Ectodermal cell (in vitro differentiated cells): ENCODE results near the gene PHF24.

ENCODE experiments used
- H3K27ac ChIP-seq: 2 replicates; pipeline ENCODE4 v1.7.0; 2013; ENCODE audit warnings: mild to moderate bottlenecking, low read depth, low read length; ENCODE audit not compliant: insufficient read depth, poor library complexity, severe bottlenecking
- H3K27me3 ChIP-seq: 2 replicates; pipeline ENCODE4 v1.7.0; 2013; ENCODE audit warnings: mild to moderate bottlenecking, low read length; ENCODE audit not compliant: insufficient read depth, control insufficient read depth, poor library complexity, severe bottlenecking
- H3K36me3 ChIP-seq: one replicate; pipeline ENCODE4 v1.7.0; 2013; ENCODE audit warnings: low read length; ENCODE audit not compliant: control insufficient read depth, insufficient read depth
- H3K4me1 ChIP-seq: one replicate; pipeline ENCODE4 v1.7.0; 2013; ENCODE audit warnings: low read length; ENCODE audit not compliant: control insufficient read depth, insufficient read depth
- H3K4me3 ChIP-seq: 2 replicates; pipeline ENCODE4 v1.7.0; 2013; ENCODE audit warnings: low read depth, low read length, control low read depth; ENCODE audit not compliant: insufficient read depth
- H3K9me3 ChIP-seq: 2 replicates; pipeline ENCODE4 v1.7.0; 2013; ENCODE audit warnings: mild to moderate bottlenecking, low read length, moderate library complexity; ENCODE audit not compliant: control insufficient read depth
- whole genome bisulfite sequencing, 2 experiments: methylation state at CpG; one replicate each; pipeline ENCODE4 v1.1.7; 2013; ENCODE audit warnings: missing lambda C conversion rate in 2 of 2; 5-methylcytosine and 5-hydroxymethylcytosine counted together

The PHF24 gene

GRCh38 chr9:34959461-34959860 lies 1.4 kb downstream of the PHF24 start:
- Histone ChIP-seq H3K4me1 (peaks cover 15% of the 10 kb centered on the region), H3K4me3 (no peak overlapping the region), H3K27me3 (peaks cover 45% of the 10 kb centered on the region), H3K9me3 (no peaks in the 10 kb centered on the region), H3K36me3 (no peaks in the 10 kb centered on the region), H3K27ac (no peak overlapping the region)
- 90 to 96% methylated on average over 4 of the region's 4 CpGs for WGBS, 2 experiments

GRCh38 chr9:34961574-34962490 lies 3.7 kb downstream of the PHF24 start:
- Histone ChIP-seq H3K27ac (no peak overlapping the region), H3K9me3 (no peaks in the 10 kb centered on the region), H3K27me3 (peaks cover 35% of the 10 kb centered on the region), H3K4me1 (peaks cover 15% of the 10 kb centered on the region), H3K4me3 (no peak overlapping the region), H3K36me3 (no peaks in the 10 kb centered on the region)
- 52 to 55% methylated on average over 5 of the region's 5 CpGs for WGBS, 2 experiments

GRCh38 chr9:34962546-34962945 lies 4.5 kb downstream of the PHF24 start:
- peaks cover 28% of the 10 kb centered on the region for H3K27me3 ChIP-seq
- H3K36me3 ChIP-seq: no peaks in the 10 kb centered on the region

GRCh38 chr9:34963552-34963951 lies 5.5 kb downstream of the PHF24 start:
- no peak overlapping the region for H3K4me3 ChIP-seq
- no peaks in the 10 kb centered on the region for H3K36me3 ChIP-seq
- peaks cover 7% of the 10 kb centered on the region for H3K4me1 ChIP-seq
- H3K27me3 ChIP-seq: peaks cover 20% of the 10 kb centered on the region
- H3K9me3 ChIP-seq: no peaks in the 10 kb centered on the region
- WGBS, 2 experiments: 72 to 74% methylated on average over 2 of the region's 2 CpGs
- H3K27ac ChIP-seq: no peak overlapping the region

More at GRCh38 chr9:34962546-34962945, 4.5 kb downstream of the PHF24 start:
- Histone ChIP-seq H3K4me1 (peaks cover 11% of the 10 kb centered on the region), H3K9me3 (no peaks in the 10 kb centered on the region), H3K4me3 (no peak overlapping the region), H3K27ac (no peak overlapping the region)
- 96 to 100% methylated on average over 3 of the region's 3 CpGs for WGBS, 2 experiments

GRCh38 chr9:34964458-34964857 lies 6.4 kb downstream of the PHF24 start:
- H3K9me3 ChIP-seq: no peaks in the 10 kb centered on the region
- H3K36me3 ChIP-seq: no peaks in the 10 kb centered on the region
- no peak overlapping the region for H3K27ac ChIP-seq
- H3K4me3 ChIP-seq: no peak overlapping the region
- peaks cover 11% of the 10 kb centered on the region for H3K27me3 ChIP-seq
- peaks cover 6% of the 10 kb centered on the region for H3K4me1 ChIP-seq
- WGBS, 2 experiments: 93 to 95% methylated on average over 3 of the region's 3 CpGs

GRCh38 chr9:34971146-34971811 lies 13.2 kb downstream of the PHF24 start:
- Histone ChIP-seq H3K27ac (no peak overlapping the region), H3K4me1 (no peaks in the 10 kb centered on the region), H3K9me3 (no peaks in the 10 kb centered on the region), H3K27me3 (no peaks in the 10 kb centered on the region), H3K4me3 (no peak overlapping the region), H3K36me3 (no peaks in the 10 kb centered on the region)
- 94 to 95% methylated on average over 21 of the region's 21 CpGs for WGBS, 2 experiments

- H3K27ac ChIP-seq: no peak overlapping the region
- 92 to 95% methylated on average over 2 of the region's 2 CpGs for WGBS, 2 experiments
- H3K27me3 ChIP-seq: no peaks in the 10 kb centered on the region
- no peaks in the 10 kb centered on the region for H3K36me3 ChIP-seq
- no peak overlapping the region for H3K4me3 ChIP-seq
- H3K9me3 ChIP-seq: no peaks in the 10 kb centered on the region
- no peaks in the 10 kb centered on the region for H3K4me1 ChIP-seq
Observed at GRCh38 chr9:34974664-34975063, 16.6 kb downstream of the PHF24 start.

GRCh38 chr9:34976441-34976840 lies 18.4 kb downstream of the PHF24 start:
- WGBS, 2 experiments: 94 to 96% methylated on average over 11 of the region's 11 CpGs
- Histone ChIP-seq H3K9me3 (no peaks in the 10 kb centered on the region), H3K27me3 (no peaks in the 10 kb centered on the region)

GRCh38 chr9:34976992-34977391 lies 18.9 kb downstream of the PHF24 start:
- Histone ChIP-seq H3K4me1 (no peaks in the 10 kb centered on the region), H3K9me3 (no peaks in the 10 kb centered on the region), H3K27me3 (no peaks in the 10 kb centered on the region), H3K4me3 (no peak overlapping the region), H3K36me3 (no peaks in the 10 kb centered on the region), H3K27ac (no peak overlapping the region)
- WGBS, 2 experiments: 93% methylated on average over 11 of the region's 11 CpGs

More at GRCh38 chr9:34976441-34976840, 18.4 kb downstream of the PHF24 start:
- Histone ChIP-seq H3K27ac (no peak overlapping the region), H3K36me3 (no peaks in the 10 kb centered on the region), H3K4me3 (no peak overlapping the region), H3K4me1 (no peaks in the 10 kb centered on the region)

- no peak overlapping the region for H3K27ac ChIP-seq
- no peaks in the 10 kb centered on the region for H3K36me3 ChIP-seq
- no peaks in the 10 kb centered on the region for H3K27me3 ChIP-seq
- H3K9me3 ChIP-seq: no peaks in the 10 kb centered on the region
- H3K4me1 ChIP-seq: no peaks in the 10 kb centered on the region
- 87 to 89% methylated on average over 11 of the region's 11 CpGs for WGBS, 2 experiments
- H3K4me3 ChIP-seq: no peak overlapping the region
Observed at GRCh38 chr9:34980181-34980761, 22.2 kb downstream of the PHF24 start.
